Stimulated activated CD4-positive, alpha-beta T cell treated with anti-CD3 and anti-CD28 coated beads, TNF-alpha, amount 100 ng/mL, for 1 hour (primary cell): ENCODE results near the gene HPN.
A peak's percentile ranks its signal among the peaks of the same experiment; 100 is the strongest.
"Not testable (repeated sequence)": the region's sequence is repeated elsewhere in the genome, so short reads cannot be mapped to it uniquely, and the experiment has no call there.

Experiments
- DNase-seq, 3 donors: peaks; one replicate each; pipeline ENCODE4 v3.0.0-alpha.2; 2020; ENCODE audit warnings: low read depth in 3 of 3, low spot score in 1 of 3

HPN gene

GRCh38 chr19:35041548-35042055, at the start of gene HPN:
Gene HPN (plus strand): TSS chr19:35041721. CDS start chr19:35042507, 786 bp downstream.
- DNase-seq, result no peak

GRCh38 chr19:34992582-34992981, 48.9 kb upstream of the HPN start:
- not testable (repeated sequence) for DNase-seq

GRCh38 chr19:34994286-34994642, 47.3 kb upstream of the HPN start:
- no peak for DNase-seq

- DNase-seq, result no peak
Measured at GRCh38 chr19:34994643-34995541, 46.6 kb upstream of the HPN start.

- no peak for DNase-seq
Measured at GRCh38 chr19:34995551-34995950, 46.0 kb upstream of the HPN start.

- no peak for DNase-seq
Measured at GRCh38 chr19:34997071-34997617, 44.4 kb upstream of the HPN start.

GRCh38 chr19:34998224-34998623, 43.3 kb upstream of the HPN start:
- DNase-seq, result not testable (repeated sequence)

GRCh38 chr19:34998777-34999497, 42.6 kb upstream of the HPN start:
- DNase-seq, result no peak

- peak in 2 of 3 donors; percentile 38 to 72 for DNase-seq
Measured at GRCh38 chr19:34999498-35000337, 41.8 kb upstream of the HPN start, which contains the start of gene GRAMD1A. Gene GRAMD1A (plus strand): TSS chr19:35000323. CDS start chr19:35000479, 156 bp downstream.

- DNase-seq, result no peak
Measured at GRCh38 chr19:35000338-35000646, 41.2 kb upstream of the HPN start.

- DNase-seq, result peak in 1 of 3 donors; percentile 34
Measured at GRCh38 chr19:35000647-35001501, 40.6 kb upstream of the HPN start.

- no peak for DNase-seq
Measured at GRCh38 chr19:35002037-35002535, 39.4 kb upstream of the HPN start.

- no peak for DNase-seq
Measured at GRCh38 chr19:35004517-35005255, 36.8 kb upstream of the HPN start.

GRCh38 chr19:35005256-35005977, 36.1 kb upstream of the HPN start:
- DNase-seq, result no peak

- not testable (repeated sequence) for DNase-seq
Measured at GRCh38 chr19:35006007-35006341, 35.5 kb upstream of the HPN start.

GRCh38 chr19:35006342-35006998, 35.1 kb upstream of the HPN start:
- no peak for DNase-seq

- DNase-seq, result no peak
Measured at GRCh38 chr19:35006999-35007365, 34.5 kb upstream of the HPN start.

GRCh38 chr19:35007427-35007826, 34.1 kb upstream of the HPN start:
- not testable (repeated sequence) for DNase-seq
